Type B pancreatic cell (in vitro differentiated cells): ENCODE measurements around the gene ROR1. TPM values are rescaled to one million over a fixed set of nuclear protein-coding genes. Genes with fewer than 3 reads are reported as not detected.

ENCODE experiments used
- DNase-seq: peaks from one replicate; pipeline ENCODE4 v3.0.0; 2021; ENCODE audit warnings: mixed read lengths; ENCODE audit not compliant: unreplicated experiment; ENCODE audit errors: extremely low spot score
- H3K27ac Mint-ChIP-seq: 2 replicates; pipeline ENCODE4 v1.8.0; 2021; ENCODE audit warnings: mild to moderate bottlenecking, mixed read lengths
- H3K27me3 Mint-ChIP-seq: 2 replicates; pipeline ENCODE4 v1.8.0; 2021; ENCODE audit warnings: mixed read lengths
- H3K36me3 Mint-ChIP-seq: 2 replicates; pipeline ENCODE4 v1.8.0; 2021; ENCODE audit warnings: mixed read lengths
- H3K4me1 Mint-ChIP-seq: one replicate; pipeline ENCODE4 v1.8.0; 2021; ENCODE audit warnings: mixed read lengths; ENCODE audit not compliant: unreplicated experiment
- H3K4me3 Mint-ChIP-seq: 2 replicates; pipeline ENCODE4 v1.8.0; 2021; ENCODE audit warnings: mild to moderate bottlenecking, mixed read lengths
- H3K9me3 Mint-ChIP-seq: 2 replicates; pipeline ENCODE4 v1.8.0; 2021; ENCODE audit warnings: mixed read lengths
- total RNA-seq: library from RNA; stranded (reverse); gene quantifications from 2 replicates; pipeline ENCODE4 v1.2.1, GENCODE V29; 2021; ENCODE audit warnings: low replicate concordance
- TF ChIP-seq, protein P1 (sequence below): fragments of 200-600 bp; sonication (generic); conservative IDR thresholded peaks from 2 replicates; pipeline ENCODE4 v1.5.0; 2021; ENCODE audit warnings: antibody characterized with exemption, mild to moderate bottlenecking

Gene ROR1
- total RNA-seq, 1 donor from 2014 or later = 32.0 TPM

DNA sequence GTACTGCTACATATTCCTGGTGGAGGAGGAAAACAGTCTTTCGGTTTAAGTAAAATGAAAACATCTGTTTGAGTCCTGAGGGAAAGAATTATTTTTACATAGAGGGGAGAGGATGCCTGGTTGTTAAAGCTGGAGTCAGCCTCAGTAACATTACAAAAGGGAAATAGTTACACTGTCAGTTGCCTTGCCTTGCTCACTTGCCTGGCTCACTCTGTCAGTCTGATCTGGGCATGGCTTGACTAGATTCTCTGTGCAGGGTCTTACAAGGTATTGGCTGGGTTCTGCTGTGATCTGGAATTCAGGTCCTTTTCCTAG is 421.2 kb downstream of the ROR1 start:
- Mint-ChIP-seq H3K4me3 (no peak overlapping the region), H3K36me3 (no peaks in the 10 kb centered on the region), H3K27me3 (peaks cover 5% of the 10 kb centered on the region), H3K9me3 (no peaks in the 10 kb centered on the region), H3K27ac (peak overlapping the region; percentile 25), H3K4me1 (peaks cover 15% of the 10 kb centered on the region)
- no peak for DNase-seq
- TF ChIP-seq, protein P1, sequence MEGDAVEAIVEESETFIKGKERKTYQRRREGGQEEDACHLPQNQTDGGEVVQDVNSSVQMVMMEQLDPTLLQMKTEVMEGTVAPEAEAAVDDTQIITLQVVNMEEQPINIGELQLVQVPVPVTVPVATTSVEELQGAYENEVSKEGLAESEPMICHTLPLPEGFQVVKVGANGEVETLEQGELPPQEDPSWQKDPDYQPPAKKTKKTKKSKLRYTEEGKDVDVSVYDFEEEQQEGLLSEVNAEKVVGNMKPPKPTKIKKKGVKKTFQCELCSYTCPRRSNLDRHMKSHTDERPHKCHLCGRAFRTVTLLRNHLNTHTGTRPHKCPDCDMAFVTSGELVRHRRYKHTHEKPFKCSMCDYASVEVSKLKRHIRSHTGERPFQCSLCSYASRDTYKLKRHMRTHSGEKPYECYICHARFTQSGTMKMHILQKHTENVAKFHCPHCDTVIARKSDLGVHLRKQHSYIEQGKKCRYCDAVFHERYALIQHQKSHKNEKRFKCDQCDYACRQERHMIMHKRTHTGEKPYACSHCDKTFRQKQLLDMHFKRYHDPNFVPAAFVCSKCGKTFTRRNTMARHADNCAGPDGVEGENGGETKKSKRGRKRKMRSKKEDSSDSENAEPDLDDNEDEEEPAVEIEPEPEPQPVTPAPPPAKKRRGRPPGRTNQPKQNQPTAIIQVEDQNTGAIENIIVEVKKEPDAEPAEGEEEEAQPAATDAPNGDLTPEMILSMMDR = no peak

DNA sequence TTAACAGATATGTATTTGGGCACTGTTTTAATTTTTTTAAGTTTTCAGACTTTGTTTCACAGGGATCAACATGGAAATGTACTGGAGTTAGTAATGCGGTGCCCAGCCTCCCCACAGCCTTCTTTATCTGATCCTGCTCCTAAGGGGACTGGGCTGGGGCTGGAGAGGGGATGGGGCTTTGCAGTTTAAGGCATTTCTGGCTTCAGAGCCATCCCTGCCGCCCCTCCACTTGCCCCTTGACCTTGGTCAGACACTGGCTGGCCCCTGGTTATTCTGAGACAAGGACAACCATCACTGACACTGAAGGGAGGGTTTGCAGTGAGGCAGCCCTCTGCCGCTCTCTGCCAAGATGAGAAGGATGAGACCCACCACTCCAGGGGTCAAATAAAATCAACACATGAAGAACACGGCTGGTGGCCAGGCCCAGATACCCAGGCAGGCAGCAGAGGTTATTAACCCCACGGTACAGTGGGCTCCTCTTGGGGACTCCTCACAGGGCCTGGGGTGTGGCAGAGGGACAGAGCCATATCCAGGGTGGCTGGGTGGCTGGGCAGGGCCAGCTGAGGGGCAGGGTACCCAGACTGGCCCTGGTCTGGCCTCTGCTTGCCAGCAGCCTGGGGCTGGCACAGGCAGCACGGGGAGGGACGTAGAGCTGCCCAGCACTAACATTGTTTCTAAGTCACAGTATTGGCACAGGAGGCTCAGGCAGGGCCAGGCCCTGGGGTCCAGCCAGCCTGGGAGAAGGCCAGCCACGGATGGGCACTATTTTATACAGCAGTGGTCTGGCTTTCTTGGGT is 422.5 kb downstream of the ROR1 start:
- Mint-ChIP-seq H3K27me3 (peaks cover 5% of the 10 kb centered on the region), H3K9me3 (no peaks in the 10 kb centered on the region), H3K36me3 (no peaks in the 10 kb centered on the region), H3K4me1 (peaks cover 15% of the 10 kb centered on the region), H3K27ac (no peak overlapping the region), H3K4me3 (no peak overlapping the region)
- TF ChIP-seq, protein P1 = no peak
- no peak for DNase-seq

DNA sequence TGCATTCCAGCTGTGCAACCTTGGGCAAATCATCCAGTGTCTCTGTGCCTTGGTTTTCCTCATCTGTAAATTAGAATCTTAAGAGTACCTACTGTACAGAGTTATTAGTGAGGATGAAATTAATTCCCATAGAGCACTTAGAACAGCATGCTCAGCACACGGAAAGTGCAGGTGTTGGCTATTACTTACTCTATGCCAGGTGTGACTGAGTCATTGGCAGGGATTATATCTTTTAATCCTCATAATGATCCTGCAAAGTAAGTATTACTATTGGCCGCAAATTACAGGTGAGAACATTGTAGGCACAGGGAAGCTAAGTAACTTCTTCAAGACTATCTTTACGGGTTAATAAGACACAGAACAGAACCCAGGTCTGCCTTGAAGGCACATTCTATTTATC is 423.3 kb downstream of the ROR1 start:
- TF ChIP-seq, protein P1 = no peak
- H3K4me1 Mint-ChIP-seq = peaks cover 15% of the 10 kb centered on the region
- no peaks in the 10 kb centered on the region for H3K9me3 Mint-ChIP-seq

DNA sequence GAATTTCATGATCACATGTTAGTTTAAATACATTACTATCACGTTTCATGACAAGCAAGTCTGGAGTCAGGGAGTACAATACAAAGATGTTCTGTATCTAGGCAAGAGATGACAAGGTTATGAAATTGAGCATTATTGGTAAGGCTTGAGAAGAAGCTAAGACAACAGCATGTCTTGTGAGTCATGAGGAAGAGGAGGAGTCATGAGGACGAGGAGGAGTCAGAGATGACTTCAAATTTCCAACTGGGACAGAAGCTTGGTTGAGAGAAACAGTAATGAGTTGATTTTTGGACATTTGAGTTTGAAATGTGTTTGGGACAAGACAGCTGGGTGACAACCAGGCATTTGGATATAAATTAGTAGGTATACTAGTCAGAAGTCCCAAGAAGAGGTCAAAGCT is 425.3 kb downstream of the ROR1 start:
- no peak overlapping the region for H3K4me3 Mint-ChIP-seq
- peaks cover 18% of the 10 kb centered on the region for H3K4me1 Mint-ChIP-seq
- H3K36me3 Mint-ChIP-seq = no peaks in the 10 kb centered on the region
- DNase-seq = no peak
- no peaks in the 10 kb centered on the region for H3K9me3 Mint-ChIP-seq
- H3K27ac Mint-ChIP-seq = no peak overlapping the region
- TF ChIP-seq, protein P1 = no peak
- peaks cover 8% of the 10 kb centered on the region for H3K27me3 Mint-ChIP-seq

More for the DNA sequence above, 423.3 kb downstream of the ROR1 start:
- H3K27ac Mint-ChIP-seq = no peak overlapping the region
- H3K4me3 Mint-ChIP-seq = no peak overlapping the region
- DNase-seq = no peak
- H3K27me3 Mint-ChIP-seq = peaks cover 5% of the 10 kb centered on the region
- no peaks in the 10 kb centered on the region for H3K36me3 Mint-ChIP-seq

DNA sequence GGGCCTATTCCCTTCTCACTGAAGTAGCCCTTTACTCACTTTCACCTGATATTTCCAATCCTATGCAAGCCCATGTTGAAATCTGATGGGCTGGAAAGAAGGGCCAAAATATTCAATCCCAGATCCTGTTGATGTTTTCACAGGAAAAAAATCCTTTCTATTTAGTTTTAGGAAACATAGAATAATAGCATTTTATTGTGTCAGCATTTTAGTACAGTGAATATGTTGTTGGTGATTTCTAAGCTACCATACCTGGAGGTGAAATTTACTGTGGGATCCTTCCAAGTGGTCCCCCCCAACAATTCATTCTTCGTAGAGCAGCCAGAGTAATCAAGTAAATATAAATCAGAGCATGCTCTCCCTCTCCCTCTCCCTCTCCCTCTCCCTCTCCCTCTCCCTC is 426.2 kb downstream of the ROR1 start:
- peaks cover 4% of the 10 kb centered on the region for H3K27me3 Mint-ChIP-seq
- H3K4me3 Mint-ChIP-seq = no peak overlapping the region
- peaks cover 9% of the 10 kb centered on the region for H3K4me1 Mint-ChIP-seq
- TF ChIP-seq, protein P1 = no peak
- no peak for DNase-seq
- no peaks in the 10 kb centered on the region for H3K36me3 Mint-ChIP-seq
- H3K27ac Mint-ChIP-seq = no peak overlapping the region
- no peaks in the 10 kb centered on the region for H3K9me3 Mint-ChIP-seq
